ENCODE measurements around the gene ROBO3. TPM values are rescaled to one million over a fixed set of nuclear protein-coding genes. Genes with fewer than 3 reads are reported as not detected.

Gene ROBO3
- total RNA-seq, 3 donors from 2014 or later, result 9.7 to 11.6 (median 10.4) TPM

DNA sequence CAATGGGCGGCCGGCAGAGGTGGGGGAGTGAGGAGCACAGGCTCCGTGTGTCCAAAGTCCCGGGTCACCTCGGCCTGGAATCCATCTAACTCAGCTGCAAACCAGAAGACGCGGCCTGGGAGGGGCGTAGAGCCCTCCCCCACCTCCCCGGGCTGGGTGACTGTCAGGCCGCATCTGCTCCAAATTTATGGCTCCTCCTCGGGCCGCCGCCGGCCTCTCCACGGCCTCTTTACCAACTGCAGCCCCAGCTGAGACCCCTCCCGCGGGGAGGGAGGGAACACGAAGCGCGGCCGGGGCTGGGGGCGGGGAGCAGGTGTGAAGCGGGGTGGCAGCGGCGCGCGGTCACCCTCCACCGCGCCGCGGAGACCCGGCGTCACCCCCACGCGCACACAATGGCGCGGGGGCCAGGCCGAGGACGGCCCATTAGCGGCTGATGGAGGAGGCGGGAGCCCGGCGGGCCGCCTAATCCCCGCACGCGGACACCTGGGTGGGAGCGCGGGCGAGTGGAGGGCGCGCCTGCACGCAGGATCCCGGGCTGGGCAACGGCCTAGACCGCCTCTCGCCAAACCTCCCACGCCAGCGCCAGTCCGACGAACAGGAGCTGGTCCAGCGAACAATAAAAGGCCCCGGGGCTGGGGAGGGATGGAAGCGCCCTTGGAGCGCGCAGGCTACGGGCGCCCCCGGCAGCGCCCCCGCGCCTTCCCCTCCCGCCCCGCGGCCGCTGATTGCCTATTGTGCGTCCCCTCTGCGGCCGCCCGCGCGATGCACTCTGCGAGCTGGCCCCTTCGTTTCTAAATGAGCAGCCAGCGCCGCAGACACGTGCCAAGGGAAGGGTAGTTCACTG is 25.9 kb upstream of the ROBO3 start:
- H3K4me1 Mint-ChIP-seq (ENCODE audit: low read depth), result peaks cover 10% of the 10 kb centered on the region
- peaks cover 72% of the 10 kb centered on the region for H3K27me3 Mint-ChIP-seq (ENCODE audit: low read depth)
- H3K4me3 Mint-ChIP-seq, result no peak overlapping the region
- no peaks in the 10 kb centered on the region for H3K9me3 Mint-ChIP-seq
- no peak for DNase-seq
- no peaks in the 10 kb centered on the region for H3K36me3 Mint-ChIP-seq (ENCODE audit: insufficient read depth)
- ATAC-seq, result peak; percentile 44 to 45

DNA sequence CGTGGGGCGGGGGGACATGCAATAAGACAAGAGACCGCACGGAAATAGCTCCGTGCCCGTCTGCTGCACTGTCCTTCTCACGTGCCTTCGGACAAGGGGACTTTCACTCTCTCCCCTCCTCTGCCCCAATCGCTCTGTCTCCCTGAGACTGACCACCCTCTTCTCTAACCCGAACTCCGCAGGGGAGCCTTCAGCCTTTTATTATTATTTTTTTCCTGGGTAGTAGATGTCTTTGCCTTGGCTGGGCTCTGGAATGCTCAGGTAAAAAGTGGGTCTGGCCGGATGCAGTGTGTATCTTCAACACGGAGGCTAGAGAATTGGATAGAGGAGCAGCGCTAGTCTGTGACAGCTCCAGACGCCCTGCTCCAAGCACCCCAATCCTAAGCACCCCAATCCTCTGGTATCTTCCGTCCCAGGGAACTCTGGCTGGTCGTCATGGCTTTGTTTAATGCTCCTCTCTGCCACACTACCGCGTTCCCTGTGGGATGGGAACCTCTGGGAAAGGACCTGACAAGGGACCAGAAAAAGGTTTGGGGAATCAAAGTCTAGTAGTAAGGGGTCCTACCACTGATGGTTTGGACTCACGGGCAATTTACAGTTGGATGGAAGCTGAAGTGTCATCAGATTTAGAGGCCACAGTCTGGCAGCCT is 25.1 kb upstream of the ROBO3 start:
- H3K4me1 Mint-ChIP-seq (ENCODE audit: low read depth), result peaks cover 10% of the 10 kb centered on the region
- no peaks in the 10 kb centered on the region for H3K36me3 Mint-ChIP-seq (ENCODE audit: insufficient read depth)
- ATAC-seq (peak in 1 of 2 donors; percentile 14), DNase-seq (no peak)
- no peaks in the 10 kb centered on the region for H3K9me3 Mint-ChIP-seq
- peaks cover 78% of the 10 kb centered on the region for H3K27me3 Mint-ChIP-seq (ENCODE audit: low read depth)
- peak overlapping the region; percentile 45 for H3K4me3 Mint-ChIP-seq

DNA sequence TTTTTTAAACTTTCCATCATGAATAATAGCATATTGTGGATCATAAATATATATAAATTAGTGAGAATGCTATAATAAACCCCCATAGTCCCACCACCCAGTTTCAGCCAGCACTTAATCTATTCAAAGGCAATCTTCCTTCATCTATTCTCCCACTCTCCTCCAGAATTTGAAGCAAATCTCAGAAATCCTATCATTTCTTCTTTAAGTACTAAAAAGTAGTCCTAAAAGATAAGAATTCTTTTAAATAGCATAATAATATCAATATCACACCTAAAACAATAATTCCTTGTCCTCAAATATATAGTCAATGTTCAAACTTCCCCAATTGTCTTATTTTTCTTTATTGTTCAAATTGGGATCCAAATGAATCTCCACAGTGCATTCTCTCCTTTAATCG is 24.6 kb upstream of the ROBO3 start:
- Mint-ChIP-seq H3K9me3 (no peaks in the 10 kb centered on the region), H3K4me1 (ENCODE audit: low read depth) (peaks cover 10% of the 10 kb centered on the region), H3K27me3 (ENCODE audit: low read depth) (peaks cover 83% of the 10 kb centered on the region), H3K36me3 (ENCODE audit: insufficient read depth) (no peaks in the 10 kb centered on the region), H3K4me3 (no peak overlapping the region)
- ATAC-seq, result no peak
- no peak for DNase-seq

DNA sequence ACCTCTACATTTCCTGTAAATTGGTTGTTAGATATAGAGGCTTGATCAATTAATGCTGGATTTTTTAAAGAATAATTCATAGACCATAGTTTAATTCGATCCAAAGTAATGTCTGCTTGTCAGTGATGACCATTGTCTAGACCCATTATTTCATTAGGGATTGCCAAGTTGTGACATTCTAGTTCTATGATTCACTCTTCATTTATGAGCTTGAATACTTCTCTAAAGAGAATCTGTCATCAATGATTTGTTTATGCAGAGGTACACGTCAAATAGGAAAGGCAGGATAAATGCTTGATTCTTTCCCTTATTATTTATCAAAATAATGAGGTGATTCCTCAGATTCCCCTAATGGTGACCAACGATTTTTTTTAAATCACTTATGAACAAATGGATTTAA is 24.0 kb upstream of the ROBO3 start:
- ATAC-seq, result no peak
- DNase-seq, result no peak
- Mint-ChIP-seq H3K9me3 (no peaks in the 10 kb centered on the region), H3K27me3 (ENCODE audit: low read depth) (peaks cover 85% of the 10 kb centered on the region), H3K4me3 (no peak overlapping the region), H3K36me3 (ENCODE audit: insufficient read depth) (no peaks in the 10 kb centered on the region), H3K4me1 (ENCODE audit: low read depth) (peaks cover 9% of the 10 kb centered on the region)

DNA sequence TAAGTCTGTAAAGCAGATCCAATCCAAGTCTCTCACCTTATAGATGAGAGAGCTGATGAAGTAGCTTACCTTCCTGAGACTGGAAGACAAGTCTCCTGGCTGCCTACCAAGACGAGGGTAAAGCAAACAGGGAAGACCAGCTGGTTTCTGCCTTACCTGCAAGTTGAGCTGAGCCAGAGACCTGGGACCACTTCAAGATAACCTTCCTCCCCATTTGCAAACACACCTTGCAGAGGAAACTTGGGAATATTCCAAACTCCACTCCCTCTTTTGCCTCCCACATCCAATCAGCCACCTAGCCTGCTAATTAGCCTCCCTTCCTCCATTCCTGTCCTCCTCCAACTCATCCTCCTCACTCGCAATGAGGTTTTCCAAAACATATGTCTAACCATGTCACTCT is 23.4 kb upstream of the ROBO3 start:
- Mint-ChIP-seq H3K4me1 (ENCODE audit: low read depth) (peaks cover 6% of the 10 kb centered on the region), H3K36me3 (ENCODE audit: insufficient read depth) (no peaks in the 10 kb centered on the region), H3K9me3 (no peaks in the 10 kb centered on the region), H3K27me3 (ENCODE audit: low read depth) (peaks cover 88% of the 10 kb centered on the region), H3K4me3 (no peak overlapping the region)
- DNase-seq, result no peak
- ATAC-seq, result no peak

DNA sequence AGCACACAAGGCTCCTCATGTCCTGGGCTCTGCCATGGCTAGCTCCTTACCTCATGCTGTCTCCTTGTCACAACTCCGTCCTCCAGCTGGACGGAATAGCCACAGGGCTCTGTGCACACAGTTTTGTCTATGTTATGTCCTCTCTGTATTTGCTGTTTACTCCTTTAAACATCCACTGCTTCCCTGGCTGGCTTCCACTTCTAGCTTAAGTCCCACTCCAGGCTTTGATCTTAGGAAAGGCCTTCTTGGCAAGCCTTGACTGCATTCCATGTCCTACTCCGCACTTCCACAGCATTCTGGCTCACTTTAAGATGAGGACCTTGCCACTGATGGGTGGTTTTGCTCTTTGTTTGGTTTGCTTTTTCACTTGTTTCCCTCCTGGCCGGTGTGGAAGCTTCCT is 22.9 kb upstream of the ROBO3 start:
- no peak for DNase-seq
- H3K27me3 Mint-ChIP-seq (ENCODE audit: low read depth), result peaks cover 88% of the 10 kb centered on the region
- no peaks in the 10 kb centered on the region for H3K36me3 Mint-ChIP-seq (ENCODE audit: insufficient read depth)
- H3K4me3 Mint-ChIP-seq, result no peak overlapping the region
- H3K9me3 Mint-ChIP-seq, result no peaks in the 10 kb centered on the region
- H3K4me1 Mint-ChIP-seq (ENCODE audit: low read depth), result peaks cover 4% of the 10 kb centered on the region
- no peak for ATAC-seq

DNA sequence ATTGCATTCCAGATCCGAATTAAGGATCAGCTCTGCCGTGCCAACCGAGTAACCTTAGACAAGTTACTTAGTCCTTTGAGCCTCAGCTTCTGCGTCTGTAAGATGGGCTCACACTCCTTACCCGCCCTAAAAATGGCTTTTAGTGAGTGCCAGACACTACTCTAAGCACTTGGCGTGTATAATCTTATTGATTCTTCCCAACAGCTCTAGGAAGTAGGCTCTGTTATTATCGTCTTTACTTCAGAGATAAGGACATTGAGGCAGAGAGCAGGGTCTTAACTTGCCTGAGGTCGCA is 21.7 kb upstream of the ROBO3 start:
- ATAC-seq (no peak), DNase-seq (no peak)
- H3K36me3 Mint-ChIP-seq (ENCODE audit: insufficient read depth), result no peaks in the 10 kb centered on the region
- peaks cover 4% of the 10 kb centered on the region for H3K4me1 Mint-ChIP-seq (ENCODE audit: low read depth)
- no peak overlapping the region for H3K4me3 Mint-ChIP-seq
- H3K9me3 Mint-ChIP-seq, result no peaks in the 10 kb centered on the region
- peaks cover 87% of the 10 kb centered on the region for H3K27me3 Mint-ChIP-seq (ENCODE audit: low read depth)

DNA sequence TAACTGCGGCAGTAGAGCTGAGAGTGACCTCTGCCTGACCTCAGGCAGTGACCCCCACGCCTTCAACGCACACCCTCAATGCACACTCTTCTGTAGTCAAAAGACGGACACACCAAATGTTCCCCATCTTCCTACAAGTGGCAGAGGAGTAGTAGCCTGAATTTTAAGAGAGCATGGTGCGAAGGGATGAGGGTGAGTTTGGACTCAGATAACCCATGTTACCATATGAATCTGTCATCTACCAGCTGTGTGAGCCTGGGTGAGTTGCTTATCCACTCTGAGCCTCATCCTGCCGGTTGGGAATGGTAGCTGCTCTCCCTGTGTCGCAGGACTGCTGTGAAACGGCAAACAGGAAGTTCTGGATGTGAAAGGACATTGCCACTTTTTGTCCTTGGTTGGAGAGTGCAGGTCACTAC is 20.6 kb upstream of the ROBO3 start:
- Mint-ChIP-seq H3K4me1 (ENCODE audit: low read depth) (peaks cover 4% of the 10 kb centered on the region), H3K36me3 (ENCODE audit: insufficient read depth) (no peaks in the 10 kb centered on the region), H3K9me3 (no peaks in the 10 kb centered on the region), H3K27me3 (ENCODE audit: low read depth) (peaks cover 89% of the 10 kb centered on the region), H3K4me3 (no peak overlapping the region)
- no peak for ATAC-seq
- no peak for DNase-seq

DNA sequence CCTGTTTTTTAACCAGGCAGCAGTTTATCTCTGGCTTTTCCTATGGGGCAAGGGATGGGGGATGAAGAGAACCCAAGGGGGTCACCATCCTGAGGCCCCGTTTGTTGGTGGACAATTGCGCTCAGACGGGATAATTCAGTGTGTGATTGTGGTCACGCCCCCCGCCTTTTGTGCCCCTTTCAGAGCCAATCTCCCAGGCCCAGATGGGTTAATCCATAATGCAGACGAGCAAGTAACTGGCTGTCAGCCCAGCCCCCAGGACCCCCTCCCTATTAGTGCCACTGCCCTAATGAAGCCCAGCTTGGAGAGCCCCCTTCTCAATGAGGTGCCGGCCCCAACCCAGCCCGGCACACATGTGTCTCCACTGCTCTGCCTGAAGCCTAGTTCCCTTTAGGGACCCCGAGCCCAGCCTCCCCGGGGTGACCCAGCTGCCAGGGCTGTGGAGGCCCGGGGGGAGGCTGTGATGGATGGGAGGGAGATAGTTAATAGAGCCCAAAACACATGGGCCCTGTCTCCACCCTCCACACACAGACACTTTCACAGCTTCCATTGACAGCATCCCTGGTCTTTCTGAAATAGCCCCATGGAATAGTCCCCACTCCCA is 19.1 kb upstream of the ROBO3 start:
- DNase-seq, result no peak
- H3K27me3 Mint-ChIP-seq (ENCODE audit: low read depth), result peaks cover 85% of the 10 kb centered on the region
- H3K36me3 Mint-ChIP-seq (ENCODE audit: insufficient read depth), result no peaks in the 10 kb centered on the region
- no peak overlapping the region for H3K4me3 Mint-ChIP-seq
- H3K4me1 Mint-ChIP-seq (ENCODE audit: low read depth), result peaks cover 1% of the 10 kb centered on the region
- no peaks in the 10 kb centered on the region for H3K9me3 Mint-ChIP-seq
- ATAC-seq, result peak in 1 of 2 donors; percentile 34

DNA sequence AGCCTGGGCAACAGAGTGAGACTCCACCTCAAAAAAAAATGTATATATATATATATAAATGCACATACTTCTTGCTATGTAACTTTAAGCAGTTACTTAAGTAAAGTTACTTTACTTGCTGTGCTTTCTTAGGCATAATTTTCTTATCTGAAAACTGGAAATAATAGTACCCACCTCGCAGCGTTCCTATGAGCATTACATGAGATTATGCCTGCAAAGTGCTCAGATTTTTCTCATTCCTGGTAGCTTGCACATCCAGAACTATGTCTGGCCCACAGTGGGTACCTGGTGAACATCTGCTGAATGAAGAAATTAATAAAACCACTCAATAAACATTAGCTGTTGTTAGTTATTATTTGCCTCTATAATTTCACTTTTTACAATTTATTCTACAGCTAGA is 6.1 kb upstream of the ROBO3 start:
- Mint-ChIP-seq H3K27me3 (ENCODE audit: low read depth) (peaks cover 45% of the 10 kb centered on the region), H3K9me3 (no peaks in the 10 kb centered on the region), H3K4me3 (no peak overlapping the region), H3K4me1 (ENCODE audit: low read depth) (peaks cover 12% of the 10 kb centered on the region), H3K36me3 (ENCODE audit: insufficient read depth) (no peaks in the 10 kb centered on the region)
- ATAC-seq (no peak), DNase-seq (no peak)

DNA sequence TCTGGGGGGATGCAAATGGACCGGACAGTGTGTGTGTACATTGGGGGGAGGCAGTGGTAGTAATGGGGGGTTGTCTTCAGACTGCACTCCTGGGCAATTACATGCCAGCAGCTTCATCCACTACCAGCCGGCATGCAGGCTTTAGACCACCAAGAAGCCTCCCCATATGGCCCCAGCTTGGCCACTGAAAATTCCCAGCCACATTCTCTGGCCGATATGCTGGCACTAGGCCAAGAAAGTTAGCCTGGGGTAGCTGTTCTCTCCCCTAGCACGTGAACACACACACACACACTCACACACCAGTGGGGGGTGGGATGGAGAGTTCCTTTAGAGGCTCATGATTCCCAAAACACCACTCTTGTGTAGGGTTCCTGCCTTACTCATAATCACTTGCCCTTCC is 3.6 kb upstream of the ROBO3 start:
- Mint-ChIP-seq H3K4me1 (ENCODE audit: low read depth) (peaks cover 21% of the 10 kb centered on the region), H3K36me3 (ENCODE audit: insufficient read depth) (no peaks in the 10 kb centered on the region), H3K27me3 (ENCODE audit: low read depth) (peaks cover 69% of the 10 kb centered on the region), H3K9me3 (no peaks in the 10 kb centered on the region), H3K4me3 (no peak overlapping the region)
- DNase-seq, result no peak
- no peak for ATAC-seq

DNA sequence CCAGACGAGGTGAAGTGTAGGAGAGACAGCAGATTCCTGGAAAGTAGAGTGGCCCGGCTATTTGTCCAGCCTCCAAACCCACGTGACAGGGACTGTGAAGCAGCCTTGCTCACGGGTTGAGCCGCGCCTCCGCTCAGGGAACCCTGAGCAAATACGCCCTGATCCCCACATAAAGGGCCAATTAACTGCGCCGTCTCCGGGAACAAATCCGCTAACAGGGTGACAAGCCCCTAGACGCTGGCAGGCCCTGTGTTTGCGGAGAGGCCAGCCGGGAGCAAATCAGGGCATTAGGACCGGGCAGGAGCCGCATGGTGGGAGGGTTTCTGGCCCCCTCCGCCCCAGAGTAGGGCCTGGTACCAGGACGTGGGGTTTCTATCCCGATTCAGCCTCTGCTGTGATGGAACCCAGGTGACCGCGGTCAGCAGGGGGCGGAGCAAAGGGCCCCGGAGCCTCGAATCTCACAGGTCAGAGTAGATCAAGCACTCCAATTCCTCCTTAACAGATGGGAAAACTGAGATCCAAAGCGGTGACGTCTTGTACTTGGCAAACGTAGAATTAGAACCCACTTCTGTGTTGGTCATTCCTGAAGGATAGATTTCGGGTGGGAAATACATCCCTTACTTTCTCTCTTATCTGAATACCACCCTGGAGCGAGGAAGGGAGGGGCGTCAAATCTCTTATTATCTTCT is 2.0 kb upstream of the ROBO3 start:
- DNase-seq, result no peak
- no peak for ATAC-seq
- Mint-ChIP-seq H3K9me3 (no peaks in the 10 kb centered on the region), H3K36me3 (ENCODE audit: insufficient read depth) (no peaks in the 10 kb centered on the region), H3K4me3 (no peak overlapping the region), H3K27me3 (ENCODE audit: low read depth) (peaks cover 82% of the 10 kb centered on the region), H3K4me1 (ENCODE audit: low read depth) (peaks cover 32% of the 10 kb centered on the region)

DNA sequence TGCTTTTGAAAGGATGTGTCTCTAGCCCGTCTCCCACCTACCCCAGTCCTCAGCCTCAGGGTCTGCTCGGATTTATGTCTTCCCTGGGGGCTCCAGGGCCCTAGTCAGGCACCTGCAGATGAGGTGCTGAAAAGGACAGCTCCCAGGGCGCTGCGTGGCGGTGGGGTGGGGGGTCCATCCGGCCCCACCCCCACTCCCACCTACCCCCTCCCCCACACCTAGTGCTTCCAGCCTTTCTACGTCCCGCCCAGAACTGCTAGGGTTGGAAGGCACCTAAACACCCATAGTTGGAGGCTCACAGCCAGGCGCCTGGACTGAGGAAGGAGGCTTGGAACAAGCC is 1.4 kb upstream of the ROBO3 start:
- ATAC-seq, result no peak
- Mint-ChIP-seq H3K9me3 (no peaks in the 10 kb centered on the region), H3K36me3 (ENCODE audit: insufficient read depth) (no peaks in the 10 kb centered on the region), H3K4me3 (no peak overlapping the region), H3K4me1 (ENCODE audit: low read depth) (peaks cover 36% of the 10 kb centered on the region), H3K27me3 (ENCODE audit: low read depth) (peaks cover 88% of the 10 kb centered on the region)
- no peak for DNase-seq

DNA sequence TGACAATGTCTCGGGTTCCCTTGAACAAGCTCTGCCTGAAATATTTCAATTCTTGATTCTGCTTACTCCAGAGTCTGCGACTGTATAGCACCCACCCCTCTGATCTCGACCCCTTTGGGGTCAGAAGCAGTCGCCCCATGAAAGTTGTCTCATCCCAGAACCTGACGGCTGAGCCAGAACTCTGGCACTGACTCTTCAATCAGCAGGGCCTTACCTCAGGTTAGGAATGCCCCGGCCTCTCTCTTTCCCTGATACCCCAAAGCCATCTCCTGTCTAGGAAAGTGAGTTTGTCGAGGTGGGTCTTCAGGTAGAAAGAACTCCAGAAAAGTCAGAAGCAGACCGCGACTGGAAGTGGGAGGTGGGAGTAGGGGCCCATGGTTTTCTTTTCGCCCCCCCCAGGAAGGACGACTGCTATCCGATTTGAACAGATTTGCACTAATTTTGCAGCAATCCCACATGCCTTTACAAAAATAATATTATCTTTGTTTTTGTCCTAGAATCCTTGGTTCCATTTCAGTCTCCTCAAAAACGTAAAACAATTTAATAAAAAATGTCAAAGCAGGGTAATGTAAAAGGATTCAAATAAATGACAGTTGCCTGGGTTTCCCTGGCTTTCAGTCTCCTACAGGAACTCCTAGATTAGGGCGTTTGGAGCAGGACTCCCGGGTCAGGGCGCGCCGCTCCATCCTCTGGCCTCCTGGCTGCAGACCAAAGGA is 898 bp upstream of the ROBO3 start:
- Mint-ChIP-seq H3K36me3 (ENCODE audit: insufficient read depth) (no peaks in the 10 kb centered on the region), H3K4me3 (no peak overlapping the region), H3K27me3 (ENCODE audit: low read depth) (peaks cover 92% of the 10 kb centered on the region), H3K4me1 (ENCODE audit: low read depth) (peaks cover 40% of the 10 kb centered on the region), H3K9me3 (no peaks in the 10 kb centered on the region)
- no peak for ATAC-seq
- no peak for DNase-seq

All from activated T-cell treated with anti-CD3 and anti-CD28 coated beads, Interleukin-2, amount 50 U/mL, for 4 hours (primary cell).